HepG2 (cell line): Measurements from ENCODE around the gene SFT2D1. TPM values are rescaled to one million over a fixed set of nuclear protein-coding genes. Genes with fewer than 3 reads are reported as not detected.

ENCODE experiments used
- FOXM1 ChIP-seq: sonication (generic); formaldehyde crosslinking; IDR thresholded peaks from 2 replicates; pipeline ENCODE4 v1.5.0; 2020; ENCODE audit warnings: missing genetic modification reagents
- ZNF629 ChIP-seq: sonication (generic); formaldehyde crosslinking; conservative IDR thresholded peaks from 2 replicates; pipeline ENCODE4 v1.5.0; 2020; ENCODE audit warnings: missing genetic modification reagents
- polyA plus RNA-seq, 8 experiments: library from polyadenylated mRNA; depleted of rRNA in 3 of 8; stranded (reverse) in 7 of 8; unstranded in 1 of 8; fragments of >200 nt; fragmentation: Illumina TruSeq in 4 of 8; extraction: Trizol in 4 of 8; gene quantifications; 2 replicates each; pipeline versions ENCODE4 v1.2.1 to v1.2.3, GENCODE V29; 2011 to 2016; ENCODE audit warnings: low read depth in 4 of 8, missing spikeins in 1 of 8, mixed read lengths in 1 of 8; ENCODE audit not compliant: insufficient read depth in 1 of 8
- total RNA-seq, 5 experiments: library from RNA; depleted of rRNA; stranded (reverse); fragments of >200 nt; fragmentation: Illumina TruSeq; extraction: Trizol; gene quantifications; 2 replicates each; pipeline ENCODE4 v1.2.3, GENCODE V29; 2016; ENCODE audit warnings: low read depth in 1 of 5
- TF ChIP-seq, protein P1 (sequence below): sonication (generic); formaldehyde crosslinking; IDR thresholded peaks from 2 replicates; pipeline ENCODE4 v1.5.1; 2020; ENCODE audit warnings: mild to moderate bottlenecking, missing genetic modification reagents, moderate library complexity
- TF ChIP-seq, protein P2 (sequence below): sonication (generic); formaldehyde crosslinking; IDR thresholded peaks from 2 replicates; pipeline ENCODE4 v1.4.0; 2020; ENCODE audit warnings: mild to moderate bottlenecking, missing genetic modification reagents, borderline replicate concordance
- TF ChIP-seq, protein P3 (sequence below): fragments of 450-650 bp; IDR thresholded peaks from 2 replicates; pipeline ENCODE4 v1.6.1; 2016

SFT2D1 gene
- total and polyA plus RNA-seq, 2 of the 13 experiments (the other 11 are each of a cell fraction or from before 2014, with no cell fraction given), result 115 to 147 TPM

DNA sequence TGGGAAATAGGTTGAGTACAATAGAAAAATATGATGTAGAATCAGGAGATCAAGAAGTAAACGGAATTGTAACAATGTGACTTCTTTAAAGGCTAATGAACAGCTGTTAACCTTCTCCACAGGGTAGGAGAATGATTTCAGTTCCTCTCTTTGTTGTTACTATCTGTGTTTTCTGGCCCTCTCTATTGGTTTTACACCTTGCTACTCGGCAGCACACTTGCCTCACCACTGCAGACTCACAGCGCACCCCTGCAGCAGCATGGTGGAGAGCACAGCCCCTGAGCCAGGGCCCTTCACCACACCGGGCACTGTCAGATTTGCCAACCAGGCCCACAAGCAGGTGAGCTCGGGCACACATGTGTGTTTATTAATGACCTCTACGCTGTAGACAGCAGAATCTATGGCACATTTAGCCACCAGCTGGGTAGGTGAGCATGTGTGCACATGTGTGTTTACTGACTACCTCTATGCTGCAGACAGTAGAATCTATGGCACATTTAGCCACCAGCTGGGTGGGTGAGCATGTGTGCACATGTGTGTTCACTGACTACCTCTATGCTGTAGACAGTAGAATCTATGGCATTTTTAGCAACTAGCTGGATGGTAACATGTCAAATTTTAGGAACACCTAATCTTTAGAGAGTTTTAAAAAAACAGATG is 16.8 kb downstream of the SFT2D1 start (continued):
- TF ChIP-seq, protein P1, sequence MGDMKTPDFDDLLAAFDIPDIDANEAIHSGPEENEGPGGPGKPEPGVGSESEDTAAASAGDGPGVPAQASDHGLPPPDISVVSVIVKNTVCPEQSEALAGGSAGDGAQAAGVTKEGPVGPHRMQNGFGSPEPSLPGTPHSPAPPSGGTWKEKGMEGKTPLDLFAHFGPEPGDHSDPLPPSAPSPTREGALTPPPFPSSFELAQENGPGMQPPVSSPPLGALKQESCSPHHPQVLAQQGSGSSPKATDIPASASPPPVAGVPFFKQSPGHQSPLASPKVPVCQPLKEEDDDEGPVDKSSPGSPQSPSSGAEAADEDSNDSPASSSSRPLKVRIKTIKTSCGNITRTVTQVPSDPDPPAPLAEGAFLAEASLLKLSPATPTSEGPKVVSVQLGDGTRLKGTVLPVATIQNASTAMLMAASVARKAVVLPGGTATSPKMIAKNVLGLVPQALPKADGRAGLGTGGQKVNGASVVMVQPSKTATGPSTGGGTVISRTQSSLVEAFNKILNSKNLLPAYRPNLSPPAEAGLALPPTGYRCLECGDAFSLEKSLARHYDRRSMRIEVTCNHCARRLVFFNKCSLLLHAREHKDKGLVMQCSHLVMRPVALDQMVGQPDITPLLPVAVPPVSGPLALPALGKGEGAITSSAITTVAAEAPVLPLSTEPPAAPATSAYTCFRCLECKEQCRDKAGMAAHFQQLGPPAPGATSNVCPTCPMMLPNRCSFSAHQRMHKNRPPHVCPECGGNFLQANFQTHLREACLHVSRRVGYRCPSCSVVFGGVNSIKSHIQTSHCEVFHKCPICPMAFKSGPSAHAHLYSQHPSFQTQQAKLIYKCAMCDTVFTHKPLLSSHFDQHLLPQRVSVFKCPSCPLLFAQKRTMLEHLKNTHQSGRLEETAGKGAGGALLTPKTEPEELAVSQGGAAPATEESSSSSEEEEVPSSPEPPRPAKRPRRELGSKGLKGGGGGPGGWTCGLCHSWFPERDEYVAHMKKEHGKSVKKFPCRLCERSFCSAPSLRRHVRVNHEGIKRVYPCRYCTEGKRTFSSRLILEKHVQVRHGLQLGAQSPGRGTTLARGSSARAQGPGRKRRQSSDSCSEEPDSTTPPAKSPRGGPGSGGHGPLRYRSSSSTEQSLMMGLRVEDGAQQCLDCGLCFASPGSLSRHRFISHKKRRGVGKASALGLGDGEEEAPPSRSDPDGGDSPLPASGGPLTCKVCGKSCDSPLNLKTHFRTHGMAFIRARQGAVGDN (CRISPR knock-in tag), result no peak; the same call in 1 of the 2 replicates
- no peak for TF ChIP-seq FOXM1 (CRISPR knock-in tag)
- no peak for TF ChIP-seq ZNF629
- TF ChIP-seq, protein P2, sequence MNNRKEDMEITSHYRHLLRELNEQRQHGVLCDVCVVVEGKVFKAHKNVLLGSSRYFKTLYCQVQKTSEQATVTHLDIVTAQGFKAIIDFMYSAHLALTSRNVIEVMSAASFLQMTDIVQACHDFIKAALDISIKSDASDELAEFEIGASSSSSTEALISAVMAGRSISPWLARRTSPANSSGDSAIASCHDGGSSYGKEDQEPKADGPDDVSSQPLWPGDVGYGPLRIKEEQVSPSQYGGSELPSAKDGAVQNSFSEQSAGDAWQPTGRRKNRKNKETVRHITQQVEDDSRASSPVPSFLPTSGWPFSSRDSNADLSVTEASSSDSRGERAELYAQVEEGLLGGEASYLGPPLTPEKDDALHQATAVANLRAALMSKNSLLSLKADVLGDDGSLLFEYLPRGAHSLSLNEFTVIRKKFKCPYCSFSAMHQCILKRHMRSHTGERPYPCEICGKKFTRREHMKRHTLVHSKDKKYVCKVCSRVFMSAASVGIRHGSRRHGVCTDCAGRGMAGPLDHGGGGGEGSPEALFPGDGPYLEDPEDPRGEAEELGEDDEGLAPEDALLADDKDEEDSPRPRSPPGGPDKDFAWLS (CRISPR knock-in tag), result no peak
- TF ChIP-seq, protein P3, sequence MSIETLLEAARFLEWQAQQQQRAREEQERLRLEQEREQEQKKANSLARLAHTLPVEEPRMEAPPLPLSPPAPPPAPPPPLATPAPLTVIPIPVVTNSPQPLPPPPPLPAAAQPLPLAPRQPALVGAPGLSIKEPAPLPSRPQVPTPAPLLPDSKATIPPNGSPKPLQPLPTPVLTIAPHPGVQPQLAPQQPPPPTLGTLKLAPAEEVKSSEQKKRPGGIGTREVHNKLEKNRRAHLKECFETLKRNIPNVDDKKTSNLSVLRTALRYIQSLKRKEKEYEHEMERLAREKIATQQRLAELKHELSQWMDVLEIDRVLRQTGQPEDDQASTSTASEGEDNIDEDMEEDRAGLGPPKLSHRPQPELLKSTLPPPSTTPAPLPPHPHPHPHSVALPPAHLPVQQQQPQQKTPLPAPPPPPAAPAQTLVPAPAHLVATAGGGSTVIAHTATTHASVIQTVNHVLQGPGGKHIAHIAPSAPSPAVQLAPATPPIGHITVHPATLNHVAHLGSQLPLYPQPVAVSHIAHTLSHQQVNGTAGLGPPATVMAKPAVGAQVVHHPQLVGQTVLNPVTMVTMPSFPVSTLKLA, result peak; percentile 8; the same call in 1 of the 2 replicates
